AG10803 (cell line): ENCODE results near the gene KRT36.

ENCODE experiments used
- DNase-seq: peaks from one replicate; pipeline ENCODE4 v3.0.0; 2010; ENCODE audit warnings: low read depth
- H3K4me3 ChIP-seq: 2 replicates; pipeline ENCODE4 v1.5.1; 2011; ENCODE audit warnings: mild to moderate bottlenecking, low read length, control low read depth
- TF ChIP-seq, protein P1 (sequence below): conservative IDR thresholded peaks from 2 replicates; pipeline ENCODE4 v1.5.1; 2011; ENCODE audit warnings: mild to moderate bottlenecking, low read length, control low read depth, inconsistent platforms

The KRT36 gene

GRCh38 chr17:41516830-41517283 is 27.1 kb upstream of the KRT36 start:
- H3K4me3 ChIP-seq = no peak overlapping the region
- TF ChIP-seq, protein P1, sequence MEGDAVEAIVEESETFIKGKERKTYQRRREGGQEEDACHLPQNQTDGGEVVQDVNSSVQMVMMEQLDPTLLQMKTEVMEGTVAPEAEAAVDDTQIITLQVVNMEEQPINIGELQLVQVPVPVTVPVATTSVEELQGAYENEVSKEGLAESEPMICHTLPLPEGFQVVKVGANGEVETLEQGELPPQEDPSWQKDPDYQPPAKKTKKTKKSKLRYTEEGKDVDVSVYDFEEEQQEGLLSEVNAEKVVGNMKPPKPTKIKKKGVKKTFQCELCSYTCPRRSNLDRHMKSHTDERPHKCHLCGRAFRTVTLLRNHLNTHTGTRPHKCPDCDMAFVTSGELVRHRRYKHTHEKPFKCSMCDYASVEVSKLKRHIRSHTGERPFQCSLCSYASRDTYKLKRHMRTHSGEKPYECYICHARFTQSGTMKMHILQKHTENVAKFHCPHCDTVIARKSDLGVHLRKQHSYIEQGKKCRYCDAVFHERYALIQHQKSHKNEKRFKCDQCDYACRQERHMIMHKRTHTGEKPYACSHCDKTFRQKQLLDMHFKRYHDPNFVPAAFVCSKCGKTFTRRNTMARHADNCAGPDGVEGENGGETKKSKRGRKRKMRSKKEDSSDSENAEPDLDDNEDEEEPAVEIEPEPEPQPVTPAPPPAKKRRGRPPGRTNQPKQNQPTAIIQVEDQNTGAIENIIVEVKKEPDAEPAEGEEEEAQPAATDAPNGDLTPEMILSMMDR = no peak
- no peak for DNase-seq

DNA sequence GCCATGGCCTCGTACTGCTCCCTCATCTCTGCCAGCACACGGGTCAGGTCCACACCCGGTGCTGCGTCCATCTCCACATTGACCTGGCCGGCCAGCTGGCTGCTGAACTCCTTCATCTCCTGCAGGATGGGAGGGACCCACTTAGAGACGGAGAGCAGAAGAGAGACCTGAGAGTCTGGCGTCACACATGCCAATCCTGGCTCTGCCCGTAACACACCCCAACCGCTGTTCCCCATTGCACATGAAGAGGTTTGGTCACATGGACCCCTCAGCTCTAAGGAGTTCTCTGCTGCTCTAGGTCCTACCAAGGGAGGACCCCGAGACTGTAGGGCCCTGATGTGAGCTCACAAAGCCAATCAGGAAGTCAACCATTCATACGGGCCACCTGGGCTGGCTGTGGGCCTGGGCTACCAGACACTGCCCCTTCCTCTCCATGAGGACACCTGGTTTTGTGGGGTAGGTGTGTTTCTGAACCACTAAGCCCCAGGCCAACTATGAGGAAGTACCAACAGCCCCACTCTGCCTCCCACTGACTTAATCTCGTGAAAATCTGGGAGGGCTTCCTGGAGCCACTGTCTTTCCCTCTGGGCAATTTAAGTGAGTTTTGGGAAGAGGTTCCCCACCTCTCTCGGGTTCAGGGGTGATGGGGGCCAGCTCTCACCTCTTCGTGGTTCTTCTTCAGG is 26.6 kb upstream of the KRT36 start:
- no peak overlapping the region for H3K4me3 ChIP-seq
- TF ChIP-seq, protein P1 = no peak
- DNase-seq = no peak

GRCh38 chr17:41513168-41513547 is 23.4 kb upstream of the KRT36 start:
- H3K4me3 ChIP-seq = no peak overlapping the region
- DNase-seq = no peak
- TF ChIP-seq, protein P1 = no peak

GRCh38 chr17:41512546-41513167 is 22.9 kb upstream of the KRT36 start:
- H3K4me3 ChIP-seq = no peak overlapping the region
- TF ChIP-seq, protein P1 = no peak
- DNase-seq = no peak

- TF ChIP-seq, protein P1 = no peak
- no peak overlapping the region for H3K4me3 ChIP-seq
- no peak for DNase-seq
These were observed 22.0 kb upstream of the KRT36 start for GRCh38 chr17:41511716-41512115.

- no peak overlapping the region for H3K4me3 ChIP-seq
- DNase-seq = no peak
- TF ChIP-seq, protein P1 = no peak
These were observed 21.4 kb upstream of the KRT36 start for GRCh38 chr17:41511116-41511515.
